ENCODE data around the gene HMGCR. TPM values are rescaled to one million over a fixed set of nuclear protein-coding genes. Genes with fewer than 3 reads are reported as not detected.

HMGCR gene
- total and polyA plus RNA-seq, 2 experiments from 2014 or later, result 76.1 to 208 TPM

DNA sequence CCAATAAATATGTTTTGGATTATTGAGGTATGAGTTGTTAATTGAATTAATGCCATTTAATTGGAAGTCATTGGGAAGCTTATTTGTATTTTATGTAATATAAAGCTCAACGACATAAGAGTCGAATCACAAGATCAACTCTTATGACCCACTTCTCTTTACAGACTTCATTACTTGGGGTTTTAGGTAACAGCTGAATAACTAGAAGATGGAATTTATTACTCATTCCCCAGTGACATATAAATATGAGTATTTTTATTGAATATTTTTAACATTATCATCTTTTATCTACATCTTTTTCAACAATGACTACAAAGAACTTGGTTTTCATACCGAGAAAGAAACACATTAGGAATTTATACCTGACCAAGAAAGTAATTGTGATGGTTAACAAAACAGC, 21.1 kb downstream of the HMGCR start:
- H2AFZ ChIP-seq, result no peak overlapping the region
- H3K27me3 ChIP-seq, result no peaks in the 10 kb centered on the region
- no peaks in the 10 kb centered on the region for H3K9me3 ChIP-seq (ENCODE audit: low read depth)
- no peaks in the 10 kb centered on the region for H3K4me1 ChIP-seq (ENCODE audit: insufficient read depth)
- TF ChIP-seq, protein P1, sequence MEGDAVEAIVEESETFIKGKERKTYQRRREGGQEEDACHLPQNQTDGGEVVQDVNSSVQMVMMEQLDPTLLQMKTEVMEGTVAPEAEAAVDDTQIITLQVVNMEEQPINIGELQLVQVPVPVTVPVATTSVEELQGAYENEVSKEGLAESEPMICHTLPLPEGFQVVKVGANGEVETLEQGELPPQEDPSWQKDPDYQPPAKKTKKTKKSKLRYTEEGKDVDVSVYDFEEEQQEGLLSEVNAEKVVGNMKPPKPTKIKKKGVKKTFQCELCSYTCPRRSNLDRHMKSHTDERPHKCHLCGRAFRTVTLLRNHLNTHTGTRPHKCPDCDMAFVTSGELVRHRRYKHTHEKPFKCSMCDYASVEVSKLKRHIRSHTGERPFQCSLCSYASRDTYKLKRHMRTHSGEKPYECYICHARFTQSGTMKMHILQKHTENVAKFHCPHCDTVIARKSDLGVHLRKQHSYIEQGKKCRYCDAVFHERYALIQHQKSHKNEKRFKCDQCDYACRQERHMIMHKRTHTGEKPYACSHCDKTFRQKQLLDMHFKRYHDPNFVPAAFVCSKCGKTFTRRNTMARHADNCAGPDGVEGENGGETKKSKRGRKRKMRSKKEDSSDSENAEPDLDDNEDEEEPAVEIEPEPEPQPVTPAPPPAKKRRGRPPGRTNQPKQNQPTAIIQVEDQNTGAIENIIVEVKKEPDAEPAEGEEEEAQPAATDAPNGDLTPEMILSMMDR (IDR thresholded peaks at IDR 0.05; ENCODE audit: poor library complexity), result no peak
- no peak for TF ChIP-seq EZH2phosphoT487 (IDR thresholded peaks at IDR 0.05; ENCODE audit: low read depth, severe bottlenecking, unreplicated experiment)
- TF ChIP-seq EZH2 (IDR thresholded peaks at IDR 0.05; ENCODE audit: borderline replicate concordance), result no peak
- 98% methylated on average over 3 of the region's 3 CpGs for WGBS (ENCODE audit: low lambda C conversion rate, missing lambda C conversion rate)
- peaks cover 6% of the 10 kb centered on the region for H3K79me2 ChIP-seq
- H4K20me1 ChIP-seq (ENCODE audit: insufficient read depth, poor library complexity, severe bottlenecking), result peaks cover 19% of the 10 kb centered on the region
- H3K4me2 ChIP-seq, result no peak overlapping the region
- H3K36me3 ChIP-seq (replicated peaks; ENCODE audit: insufficient read depth, low read depth), result peaks cover 9% of the 10 kb centered on the region
- H3K27ac ChIP-seq, result no peak overlapping the region
- DNase-seq (ENCODE audit: low spot score), result no peak
- H3K9me2 ChIP-seq (replicated peaks; ENCODE audit: insufficient read depth), result no peaks in the 10 kb centered on the region
- H3K4me3 ChIP-seq, result no peak overlapping the region

DNA sequence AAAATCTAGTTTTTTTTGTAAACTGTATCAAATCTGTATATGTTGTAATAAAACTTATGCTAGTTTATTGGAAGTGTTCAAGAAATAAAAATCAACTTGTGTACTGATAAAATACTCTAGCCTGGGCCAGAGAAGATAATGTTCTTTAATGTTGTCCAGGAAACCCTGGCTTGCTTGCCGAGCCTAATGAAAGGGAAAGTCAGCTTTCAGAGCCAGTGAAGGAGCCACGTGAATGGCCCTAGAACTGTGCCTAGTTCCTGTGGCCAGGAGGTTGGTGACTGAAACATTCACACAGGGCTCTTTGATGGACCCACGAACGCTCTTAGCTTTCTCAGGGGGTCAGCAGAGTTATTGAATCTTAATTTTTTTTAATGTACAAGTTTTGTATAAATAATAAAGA, 24.3 kb downstream of the HMGCR start:
- H3K79me2 ChIP-seq, result no peaks in the 10 kb centered on the region
- H3K4me1 ChIP-seq (ENCODE audit: insufficient read depth), result no peaks in the 10 kb centered on the region
- WGBS (ENCODE audit: low lambda C conversion rate, missing lambda C conversion rate), result 71% methylated on average over 4 of the region's 4 CpGs
- no peak overlapping the region for H3K4me2 ChIP-seq
- H3K27ac ChIP-seq, result no peak overlapping the region
- H3K9me3 ChIP-seq (ENCODE audit: low read depth), result no peaks in the 10 kb centered on the region
- peaks cover 8% of the 10 kb centered on the region for H4K20me1 ChIP-seq (ENCODE audit: insufficient read depth, poor library complexity, severe bottlenecking)
- no peaks in the 10 kb centered on the region for H3K9me2 ChIP-seq (replicated peaks; ENCODE audit: insufficient read depth)
- no peak for DNase-seq (ENCODE audit: low spot score)
- no peaks in the 10 kb centered on the region for H3K27me3 ChIP-seq
- no peak for TF ChIP-seq EZH2 (IDR thresholded peaks at IDR 0.05; ENCODE audit: borderline replicate concordance)
- TF ChIP-seq EZH2phosphoT487 (IDR thresholded peaks at IDR 0.05; ENCODE audit: low read depth, severe bottlenecking, unreplicated experiment), result no peak
- TF ChIP-seq, protein P1 (IDR thresholded peaks at IDR 0.05; ENCODE audit: poor library complexity), result no peak
- peaks cover 9% of the 10 kb centered on the region for H3K36me3 ChIP-seq (replicated peaks; ENCODE audit: insufficient read depth, low read depth)
- no peak overlapping the region for H3K4me3 ChIP-seq
- no peak overlapping the region for H2AFZ ChIP-seq

DNA sequence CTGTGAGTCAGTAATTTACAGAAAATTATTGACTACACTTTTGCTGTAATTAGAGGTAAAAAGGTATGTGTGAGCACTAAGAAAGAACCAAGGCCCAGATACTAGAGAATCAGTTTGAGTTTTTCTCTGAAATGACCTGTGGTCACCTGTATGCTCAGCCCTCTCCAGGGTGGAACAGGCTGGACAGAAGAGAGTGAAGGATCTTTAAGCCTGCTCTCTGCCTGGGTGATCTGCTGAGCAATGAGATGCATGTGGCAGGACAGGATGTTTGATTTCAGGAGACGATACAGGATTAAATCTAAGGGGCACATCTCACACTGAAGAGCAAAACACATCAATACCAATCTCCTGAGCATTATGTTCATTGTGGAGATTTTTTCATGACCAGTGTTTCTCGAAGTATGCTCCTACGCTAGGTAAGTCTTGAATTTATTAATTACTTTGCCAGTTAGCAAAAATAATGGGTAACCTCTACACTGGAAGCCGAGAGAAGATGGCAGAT, 25.5 kb downstream of the HMGCR start:
- H3K27me3 ChIP-seq, result no peaks in the 10 kb centered on the region
- TF ChIP-seq EZH2phosphoT487 (IDR thresholded peaks at IDR 0.05; ENCODE audit: low read depth, severe bottlenecking, unreplicated experiment), result no peak
- TF ChIP-seq EZH2 (IDR thresholded peaks at IDR 0.05; ENCODE audit: borderline replicate concordance), result no peak
- TF ChIP-seq, protein P1 (IDR thresholded peaks at IDR 0.05; ENCODE audit: poor library complexity), result no peak
- no peaks in the 10 kb centered on the region for H3K9me2 ChIP-seq (replicated peaks; ENCODE audit: insufficient read depth)
- no peak overlapping the region for H3K4me2 ChIP-seq
- H3K79me2 ChIP-seq, result no peaks in the 10 kb centered on the region
- peaks cover 8% of the 10 kb centered on the region for H4K20me1 ChIP-seq (ENCODE audit: insufficient read depth, poor library complexity, severe bottlenecking)
- peaks cover 1% of the 10 kb centered on the region for H3K36me3 ChIP-seq (replicated peaks; ENCODE audit: insufficient read depth, low read depth)
- no peaks in the 10 kb centered on the region for H3K4me1 ChIP-seq (ENCODE audit: insufficient read depth)
- H2AFZ ChIP-seq, result no peak overlapping the region
- 85% methylated on average over 4 of the region's 4 CpGs for WGBS (ENCODE audit: low lambda C conversion rate, missing lambda C conversion rate)
- no peak overlapping the region for H3K27ac ChIP-seq
- H3K4me3 ChIP-seq, result no peak overlapping the region
- no peak for DNase-seq (ENCODE audit: low spot score)
- no peaks in the 10 kb centered on the region for H3K9me3 ChIP-seq (ENCODE audit: low read depth)

DNA sequence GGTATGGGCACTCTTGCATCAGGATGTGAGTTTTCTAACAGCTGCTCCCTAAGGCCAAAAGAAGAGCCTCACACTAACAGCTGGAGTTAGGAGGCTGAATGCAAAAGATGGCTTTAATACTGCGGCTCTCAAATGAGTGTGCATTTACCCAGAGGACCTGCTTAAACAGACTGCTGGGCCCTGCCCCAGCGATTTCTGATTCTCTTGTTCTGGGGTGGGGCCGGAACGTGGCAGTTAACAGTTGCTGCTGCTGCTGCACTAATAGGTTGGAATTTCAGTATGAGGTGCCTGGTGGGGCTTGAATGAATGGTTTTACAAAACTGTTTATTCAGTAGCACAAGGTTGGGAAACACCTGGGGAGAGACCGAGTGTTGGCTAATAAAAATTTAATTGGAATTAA, 26.1 kb downstream of the HMGCR start:
- Histone ChIP-seq H3K9me3 (ENCODE audit: low read depth) (no peaks in the 10 kb centered on the region), H3K4me3 (no peak overlapping the region), H3K79me2 (no peaks in the 10 kb centered on the region), H4K20me1 (ENCODE audit: insufficient read depth, poor library complexity, severe bottlenecking) (peaks cover 8% of the 10 kb centered on the region), H2AFZ (no peak overlapping the region), H3K27me3 (no peaks in the 10 kb centered on the region), H3K27ac (no peak overlapping the region), H3K4me2 (no peak overlapping the region), H3K36me3 (replicated peaks; ENCODE audit: insufficient read depth, low read depth) (no peaks in the 10 kb centered on the region), H3K9me2 (replicated peaks; ENCODE audit: insufficient read depth) (no peaks in the 10 kb centered on the region), H3K4me1 (ENCODE audit: insufficient read depth) (no peaks in the 10 kb centered on the region)
- TF ChIP-seq, protein P1 (IDR thresholded peaks at IDR 0.05; ENCODE audit: poor library complexity), result no peak
- TF ChIP-seq EZH2 (IDR thresholded peaks at IDR 0.05; ENCODE audit: borderline replicate concordance), result no peak
- TF ChIP-seq EZH2phosphoT487 (IDR thresholded peaks at IDR 0.05; ENCODE audit: low read depth, severe bottlenecking, unreplicated experiment), result no peak
- 85% methylated on average over 5 of the region's 5 CpGs for WGBS (ENCODE audit: low lambda C conversion rate, missing lambda C conversion rate)
- no peak for DNase-seq (ENCODE audit: low spot score)
